Ectodermal cell (in vitro differentiated cells): Measurements from ENCODE around the gene SELENOW. TPM values are rescaled to one million over a fixed set of nuclear protein-coding genes. Genes with fewer than 3 reads are reported as not detected.

ENCODE experiments used
- H3K27ac ChIP-seq: 2 replicates; pipeline ENCODE4 v1.7.0; 2013; ENCODE audit warnings: mild to moderate bottlenecking, low read depth, low read length; ENCODE audit not compliant: insufficient read depth, poor library complexity, severe bottlenecking
- H3K27me3 ChIP-seq: 2 replicates; pipeline ENCODE4 v1.7.0; 2013; ENCODE audit warnings: mild to moderate bottlenecking, low read length; ENCODE audit not compliant: insufficient read depth, control insufficient read depth, poor library complexity, severe bottlenecking
- H3K36me3 ChIP-seq: one replicate; pipeline ENCODE4 v1.7.0; 2013; ENCODE audit warnings: low read length; ENCODE audit not compliant: control insufficient read depth, insufficient read depth
- H3K4me1 ChIP-seq: one replicate; pipeline ENCODE4 v1.7.0; 2013; ENCODE audit warnings: low read length; ENCODE audit not compliant: control insufficient read depth, insufficient read depth
- H3K4me3 ChIP-seq: 2 replicates; pipeline ENCODE4 v1.7.0; 2013; ENCODE audit warnings: low read depth, low read length, control low read depth; ENCODE audit not compliant: insufficient read depth
- H3K9me3 ChIP-seq: 2 replicates; pipeline ENCODE4 v1.7.0; 2013; ENCODE audit warnings: mild to moderate bottlenecking, low read length, moderate library complexity; ENCODE audit not compliant: control insufficient read depth
- whole genome bisulfite sequencing, 2 experiments: methylation state at CpG; one replicate each; pipeline ENCODE4 v1.1.7; 2013; ENCODE audit warnings: missing lambda C conversion rate in 2 of 2; 5-methylcytosine and 5-hydroxymethylcytosine counted together
- polyA plus RNA-seq, 4 experiments: library from polyadenylated mRNA; stranded (reverse); fragments of 50-300 nt; gene quantifications; one replicate each; pipeline ENCODE4 v1.2.3, GENCODE V29; 2013

Gene SELENOW
- polyA plus RNA-seq (2013, experiment 1 of 4) = 262 TPM
- 246 TPM for polyA plus RNA-seq (2013, experiment 2 of 4)
- 197 TPM for polyA plus RNA-seq (2013, experiment 3 of 4)
- polyA plus RNA-seq (2013, experiment 4 of 4) = 194 TPM

GRCh38 chr19:47778049-47778953 is at the start of gene SELENOW:
Gene SELENOW (plus strand): TSS chr19:47778703. CDS start chr19:47778786, 83 bp downstream.
- Histone ChIP-seq H3K9me3 (no peaks in the 10 kb centered on the region), H3K4me1 (no peaks in the 10 kb centered on the region), H3K36me3 (peaks cover 8% of the 10 kb centered on the region), H3K4me3 (peak within 1 kb of the TSS; percentile 78), H3K27me3 (no peaks in the 10 kb centered on the region), H3K27ac (peak within 1 kb of the TSS; percentile 96)
- WGBS, 2 experiments = 1% methylated on average over 65 of the region's 65 CpGs

- Histone ChIP-seq H3K4me3 (peak overlapping the region; percentile 39), H3K4me1 (peaks cover 6% of the 10 kb centered on the region), H3K27me3 (peaks cover 12% of the 10 kb centered on the region), H3K9me3 (no peaks in the 10 kb centered on the region), H3K27ac (no peak overlapping the region), H3K36me3 (no peaks in the 10 kb centered on the region)
- WGBS, 2 experiments = 6 to 9% methylated on average over 9 of the region's 9 CpGs
Observed at GRCh38 chr19:47729468-47729798, 49.1 kb upstream of the SELENOW start.

- no peaks in the 10 kb centered on the region for H3K36me3 ChIP-seq
- peaks cover 6% of the 10 kb centered on the region for H3K4me1 ChIP-seq
- WGBS, 2 experiments = 11% methylated on average over 30 of the region's 30 CpGs
- peak overlapping the region; percentile 39 for H3K4me3 ChIP-seq
- H3K9me3 ChIP-seq = no peaks in the 10 kb centered on the region
- peaks cover 12% of the 10 kb centered on the region for H3K27me3 ChIP-seq
- H3K27ac ChIP-seq = no peak overlapping the region
Observed at GRCh38 chr19:47729799-47730520, 48.5 kb upstream of the SELENOW start.

- Histone ChIP-seq H3K27me3 (peaks cover 12% of the 10 kb centered on the region), H3K9me3 (no peaks in the 10 kb centered on the region), H3K4me1 (peaks cover 6% of the 10 kb centered on the region), H3K4me3 (no peak overlapping the region), H3K36me3 (no peaks in the 10 kb centered on the region), H3K27ac (no peak overlapping the region)
- 93 to 95% methylated on average over 8 of the region's 8 CpGs for WGBS, 2 experiments
Observed at GRCh38 chr19:47730521-47730889, 48.0 kb upstream of the SELENOW start.

- WGBS, 2 experiments = 95 to 96% methylated on average over 7 of the region's 8 CpGs
- peaks cover 12% of the 10 kb centered on the region for H3K27me3 ChIP-seq
- H3K4me1 ChIP-seq = peaks cover 6% of the 10 kb centered on the region
- no peaks in the 10 kb centered on the region for H3K36me3 ChIP-seq
- H3K9me3 ChIP-seq = no peaks in the 10 kb centered on the region
- no peak overlapping the region for H3K4me3 ChIP-seq
- no peak overlapping the region for H3K27ac ChIP-seq
Observed at GRCh38 chr19:47730910-47731309, 47.6 kb upstream of the SELENOW start.

- H3K27me3 ChIP-seq = peaks cover 2% of the 10 kb centered on the region
- H3K4me1 ChIP-seq = no peaks in the 10 kb centered on the region
- 64 to 67% methylated on average over 4 of the region's 4 CpGs for WGBS, 2 experiments
- no peaks in the 10 kb centered on the region for H3K36me3 ChIP-seq
- no peak overlapping the region for H3K27ac ChIP-seq
- H3K4me3 ChIP-seq = no peak overlapping the region
- H3K9me3 ChIP-seq = no peaks in the 10 kb centered on the region
Observed at GRCh38 chr19:47735131-47735530, 43.4 kb upstream of the SELENOW start.

GRCh38 chr19:47740866-47741519 is 37.5 kb upstream of the SELENOW start:
- WGBS, 2 experiments = 94% methylated on average over 48 of the region's 48 CpGs
- H3K4me1 ChIP-seq = peaks cover 5% of the 10 kb centered on the region
- no peak overlapping the region for H3K27ac ChIP-seq
- no peaks in the 10 kb centered on the region for H3K27me3 ChIP-seq
- H3K36me3 ChIP-seq = no peaks in the 10 kb centered on the region
- H3K9me3 ChIP-seq = no peaks in the 10 kb centered on the region
- no peak overlapping the region for H3K4me3 ChIP-seq

- H3K9me3 ChIP-seq = no peaks in the 10 kb centered on the region
- no peak overlapping the region for H3K4me3 ChIP-seq
- peaks cover 5% of the 10 kb centered on the region for H3K4me1 ChIP-seq
- WGBS, 2 experiments = 92% methylated on average over 15 of the region's 15 CpGs
- no peaks in the 10 kb centered on the region for H3K36me3 ChIP-seq
- H3K27ac ChIP-seq = no peak overlapping the region
- no peaks in the 10 kb centered on the region for H3K27me3 ChIP-seq
Observed at GRCh38 chr19:47741544-47742140, 36.9 kb upstream of the SELENOW start.

GRCh38 chr19:47742634-47743033 is 35.9 kb upstream of the SELENOW start:
- H3K36me3 ChIP-seq = no peaks in the 10 kb centered on the region
- H3K9me3 ChIP-seq = no peaks in the 10 kb centered on the region
- H3K27ac ChIP-seq = peak overlapping the region; percentile 3
- 51 to 52% methylated on average over 13 of the region's 13 CpGs for WGBS, 2 experiments
- no peaks in the 10 kb centered on the region for H3K27me3 ChIP-seq
- no peak overlapping the region for H3K4me3 ChIP-seq
- H3K4me1 ChIP-seq = peaks cover 5% of the 10 kb centered on the region
